ENCODE data around the gene FYB2. TPM values are rescaled to one million over a fixed set of nuclear protein-coding genes. Genes with fewer than 3 reads are reported as not detected.

FYB2 gene
- total RNA-seq, 1 donor from 2014 or later: 1.3 TPM

- Mint-ChIP-seq H3K4me1 (ENCODE audit: unreplicated experiment) (peaks cover 12% of the 10 kb centered on the region), H3K27ac (no peak overlapping the region), H3K36me3 (peaks cover 4% of the 10 kb centered on the region), H3K27me3 (peaks cover 32% of the 10 kb centered on the region), H3K9me3 (peaks cover 5% of the 10 kb centered on the region), H3K4me3 (no peak overlapping the region)
- no peak for DNase-seq (ENCODE audit: extremely low spot score, unreplicated experiment)
- TF ChIP-seq, protein P1, sequence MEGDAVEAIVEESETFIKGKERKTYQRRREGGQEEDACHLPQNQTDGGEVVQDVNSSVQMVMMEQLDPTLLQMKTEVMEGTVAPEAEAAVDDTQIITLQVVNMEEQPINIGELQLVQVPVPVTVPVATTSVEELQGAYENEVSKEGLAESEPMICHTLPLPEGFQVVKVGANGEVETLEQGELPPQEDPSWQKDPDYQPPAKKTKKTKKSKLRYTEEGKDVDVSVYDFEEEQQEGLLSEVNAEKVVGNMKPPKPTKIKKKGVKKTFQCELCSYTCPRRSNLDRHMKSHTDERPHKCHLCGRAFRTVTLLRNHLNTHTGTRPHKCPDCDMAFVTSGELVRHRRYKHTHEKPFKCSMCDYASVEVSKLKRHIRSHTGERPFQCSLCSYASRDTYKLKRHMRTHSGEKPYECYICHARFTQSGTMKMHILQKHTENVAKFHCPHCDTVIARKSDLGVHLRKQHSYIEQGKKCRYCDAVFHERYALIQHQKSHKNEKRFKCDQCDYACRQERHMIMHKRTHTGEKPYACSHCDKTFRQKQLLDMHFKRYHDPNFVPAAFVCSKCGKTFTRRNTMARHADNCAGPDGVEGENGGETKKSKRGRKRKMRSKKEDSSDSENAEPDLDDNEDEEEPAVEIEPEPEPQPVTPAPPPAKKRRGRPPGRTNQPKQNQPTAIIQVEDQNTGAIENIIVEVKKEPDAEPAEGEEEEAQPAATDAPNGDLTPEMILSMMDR (conservative IDR thresholded peaks at IDR 0.05): no peak
These were observed 6.2 kb upstream of the FYB2 start for GRCh38 chr1:56825436-56825835.

DNA sequence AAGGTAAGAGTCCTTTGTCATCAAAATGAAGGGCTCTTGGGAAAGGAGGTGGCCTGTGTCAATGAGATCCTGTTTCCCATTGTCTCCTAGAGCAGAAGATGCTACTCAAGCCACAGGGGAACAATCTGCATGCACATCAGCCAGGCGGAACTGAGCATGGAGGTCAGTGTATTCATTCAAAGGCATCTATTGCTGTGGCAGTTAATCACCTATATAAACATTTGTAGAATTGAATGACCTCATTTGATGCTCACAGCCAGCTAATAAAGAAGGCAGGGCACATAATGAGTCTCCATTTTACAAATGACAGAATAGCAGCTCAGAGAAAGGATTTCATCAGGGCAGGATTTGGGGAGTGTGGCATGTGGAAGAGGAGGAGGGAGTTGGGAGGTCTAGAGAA is 5.7 kb upstream of the FYB2 start:
- H3K36me3 Mint-ChIP-seq: peaks cover 4% of the 10 kb centered on the region
- peaks cover 15% of the 10 kb centered on the region for H3K4me1 Mint-ChIP-seq (ENCODE audit: unreplicated experiment)
- peaks cover 5% of the 10 kb centered on the region for H3K9me3 Mint-ChIP-seq
- DNase-seq (ENCODE audit: extremely low spot score, unreplicated experiment): no peak
- peaks cover 29% of the 10 kb centered on the region for H3K27me3 Mint-ChIP-seq
- TF ChIP-seq, protein P1 (conservative IDR thresholded peaks at IDR 0.05): no peak
- no peak overlapping the region for H3K4me3 Mint-ChIP-seq
- H3K27ac Mint-ChIP-seq: no peak overlapping the region

GRCh38 chr1:56824271-56824670 is 5.1 kb upstream of the FYB2 start:
- peaks cover 20% of the 10 kb centered on the region for H3K4me1 Mint-ChIP-seq (ENCODE audit: unreplicated experiment)
- no peak overlapping the region for H3K27ac Mint-ChIP-seq
- H3K4me3 Mint-ChIP-seq: no peak overlapping the region
- H3K9me3 Mint-ChIP-seq: peaks cover 5% of the 10 kb centered on the region
- peaks cover 25% of the 10 kb centered on the region for H3K27me3 Mint-ChIP-seq
- H3K36me3 Mint-ChIP-seq: peaks cover 4% of the 10 kb centered on the region
- DNase-seq (ENCODE audit: extremely low spot score, unreplicated experiment): no peak
- TF ChIP-seq, protein P1 (conservative IDR thresholded peaks at IDR 0.05): no peak

DNA sequence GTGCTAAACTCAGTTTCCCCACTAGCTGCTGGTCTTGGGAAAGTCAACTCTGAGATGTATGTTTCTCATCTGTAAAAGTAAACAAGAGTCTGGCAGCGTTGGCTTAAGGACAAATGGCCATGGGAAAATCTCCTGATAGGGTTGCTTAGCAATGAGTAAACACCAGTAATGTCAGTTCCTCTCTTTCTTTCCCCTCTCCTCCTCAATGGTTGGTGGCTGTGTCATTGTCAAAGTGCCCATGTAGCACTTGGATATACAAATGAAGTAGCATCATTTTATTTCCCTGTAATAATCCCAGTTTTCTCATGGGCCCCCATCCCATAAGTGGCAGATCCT is 2.2 kb upstream of the FYB2 start:
- peak overlapping the region; percentile 20 for H3K4me3 Mint-ChIP-seq
- DNase-seq (ENCODE audit: extremely low spot score, unreplicated experiment): no peak
- peaks cover 3% of the 10 kb centered on the region for H3K9me3 Mint-ChIP-seq
- H3K27ac Mint-ChIP-seq: peak overlapping the region; percentile 35
- TF ChIP-seq, protein P1 (conservative IDR thresholded peaks at IDR 0.05): no peak
- H3K36me3 Mint-ChIP-seq: peaks cover 3% of the 10 kb centered on the region
- peaks cover 35% of the 10 kb centered on the region for H3K4me1 Mint-ChIP-seq (ENCODE audit: unreplicated experiment)
- H3K27me3 Mint-ChIP-seq: peaks cover 12% of the 10 kb centered on the region

DNA sequence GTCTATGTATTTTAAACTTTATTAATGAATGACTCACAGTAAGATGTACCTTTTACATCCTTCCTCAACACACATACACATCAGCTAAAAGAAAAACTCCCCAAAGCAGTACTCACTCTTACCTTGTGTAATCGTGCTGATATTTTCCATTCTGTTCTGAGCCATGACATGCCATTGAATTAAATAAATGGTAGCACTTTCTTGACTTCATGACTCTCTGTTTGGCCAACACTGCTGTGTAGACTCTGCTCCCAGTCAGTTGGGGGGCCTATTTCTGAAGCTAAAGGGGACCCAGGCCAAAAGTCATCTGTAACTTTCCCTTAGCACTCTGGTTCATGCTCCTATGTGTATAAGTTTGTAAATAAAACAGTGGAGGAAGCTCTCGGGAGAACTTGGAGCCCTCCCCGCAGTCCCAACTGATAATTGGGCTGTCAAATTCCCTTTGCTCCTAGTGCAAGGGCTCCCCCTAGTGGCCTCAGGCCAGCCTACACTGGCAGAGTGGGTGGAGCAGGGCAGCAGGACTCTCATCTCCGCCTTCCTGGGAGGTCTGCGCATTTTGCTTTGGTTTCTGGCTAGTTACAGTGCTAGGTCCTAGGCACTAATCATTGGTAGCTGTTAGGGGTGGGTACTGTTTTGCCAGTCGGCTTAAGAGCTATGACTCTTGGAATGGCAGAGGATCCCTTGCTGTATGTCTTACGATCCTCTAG is 1.7 kb upstream of the FYB2 start:
- H3K27ac Mint-ChIP-seq: peak overlapping the region; percentile 35
- H3K27me3 Mint-ChIP-seq: peaks cover 8% of the 10 kb centered on the region
- peak; percentile 86 for DNase-seq (ENCODE audit: extremely low spot score, unreplicated experiment)
- H3K36me3 Mint-ChIP-seq: no peaks in the 10 kb centered on the region
- peak overlapping the region; percentile 48 for H3K4me3 Mint-ChIP-seq
- TF ChIP-seq, protein P1 (conservative IDR thresholded peaks at IDR 0.05): peak; percentile 96
- H3K4me1 Mint-ChIP-seq (ENCODE audit: unreplicated experiment): peaks cover 35% of the 10 kb centered on the region
- H3K9me3 Mint-ChIP-seq: no peaks in the 10 kb centered on the region

Measured in type B pancreatic cell (in vitro differentiated cells).